Left ventricle myocardium inferior (tissue), 1 donor: ENCODE measurements around the gene KLHL6. TPM values are rescaled to one million over a fixed set of nuclear protein-coding genes. Genes with fewer than 3 reads are reported as not detected.

ENCODE experiments used
- DNase-seq: peaks from one replicate; pipeline ENCODE4 v3.0.0-alpha.2; 2020
- H3K27ac ChIP-seq: fragments of 200-600 bp; replicated peaks from 2 replicates; pipeline ENCODE4 v1.8.0; 2021
- H3K27me3 ChIP-seq: fragments of 200-600 bp; 2 replicates; pipeline ENCODE4 v1.8.0; 2021; ENCODE audit warnings: low read depth
- H3K36me3 ChIP-seq: fragments of 200-600 bp; 2 replicates; pipeline ENCODE4 v1.8.0; 2021
- H3K4me1 ChIP-seq: fragments of 200-600 bp; 2 replicates; pipeline ENCODE4 v1.8.0; 2021
- H3K4me3 ChIP-seq: fragments of 200-600 bp; 2 replicates; pipeline ENCODE4 v1.8.0; 2021; ENCODE audit warnings: mild to moderate bottlenecking, moderate library complexity
- H3K9me3 ChIP-seq: fragments of 200-600 bp; replicated peaks from 2 replicates; pipeline ENCODE4 v1.8.0; 2021
- CTCF ChIP-seq: fragments of 200-600 bp; IDR thresholded peaks from 2 replicates; pipeline ENCODE4 v1.8.0; 2021; ENCODE audit warnings: antibody characterized with exemption, mild to moderate bottlenecking, borderline replicate concordance
- intact Hi-C: fragments of 100-400 bp; cut with micrococcal nuclease; formaldehyde crosslinking; loops from one replicate; pipeline ENCODE4 v1.11.0; 2022
- total RNA-seq: library from RNA; stranded (reverse); fragmentation: NEBNext Ultra II Directional; extraction: Animal tissue kit (Norgen Biotek cat#: 25700); gene quantifications from one replicate; pipeline ENCODE4 v1.2.1, GENCODE V29; 2021
- donor health status: DM: no; HTN: yes; CAD: no; lungs with severe emphysema.

KLHL6 gene
- total RNA-seq, 1 donor from 2014 or later, result 0.69 TPM

- DNase-seq, result no peak
- no peaks in the 10 kb centered on the region for H3K27me3 ChIP-seq
- no peak overlapping the region for H3K27ac ChIP-seq
- H3K36me3 ChIP-seq, result no peaks in the 10 kb centered on the region
- H3K4me1 ChIP-seq, result peaks cover 10% of the 10 kb centered on the region
- no peaks in the 10 kb centered on the region for H3K9me3 ChIP-seq
- no peak for TF ChIP-seq CTCF
- no peak overlapping the region for H3K4me3 ChIP-seq
- intact Hi-C loops, result no loop called here
Observed at GRCh38 chr3:183488343-183488742, 67.2 kb downstream of the KLHL6 start.

- intact Hi-C loops, result no loop called here
- no peak overlapping the region for H3K27ac ChIP-seq
- H3K9me3 ChIP-seq, result no peaks in the 10 kb centered on the region
- peaks cover 14% of the 10 kb centered on the region for H3K4me1 ChIP-seq
- H3K4me3 ChIP-seq, result no peak overlapping the region
- no peaks in the 10 kb centered on the region for H3K27me3 ChIP-seq
- no peak for DNase-seq
- H3K36me3 ChIP-seq, result no peaks in the 10 kb centered on the region
- no peak for TF ChIP-seq CTCF
Observed at GRCh38 chr3:183487896-183488295, 67.6 kb downstream of the KLHL6 start.

GRCh38 chr3:183487016-183487415 lies 68.5 kb downstream of the KLHL6 start:
- H3K27me3 ChIP-seq, result no peaks in the 10 kb centered on the region
- peaks cover 15% of the 10 kb centered on the region for H3K4me1 ChIP-seq
- TF ChIP-seq CTCF, result no peak
- no peak for DNase-seq
- H3K9me3 ChIP-seq, result no peaks in the 10 kb centered on the region
- H3K27ac ChIP-seq, result no peak overlapping the region
- intact Hi-C loops, result no loop called here
- H3K36me3 ChIP-seq, result no peaks in the 10 kb centered on the region
- no peak overlapping the region for H3K4me3 ChIP-seq

- Histone ChIP-seq H3K4me1 (peaks cover 15% of the 10 kb centered on the region), H3K36me3 (no peaks in the 10 kb centered on the region), H3K9me3 (no peaks in the 10 kb centered on the region), H3K27me3 (no peaks in the 10 kb centered on the region), H3K4me3 (no peak overlapping the region), H3K27ac (no peak overlapping the region)
- DNase-seq, result no peak
- TF ChIP-seq CTCF, result no peak
- intact Hi-C loops, result no loop called here
Observed at GRCh38 chr3:183486472-183486871, 69.0 kb downstream of the KLHL6 start.

GRCh38 chr3:183485585-183485984 lies 69.9 kb downstream of the KLHL6 start:
- H3K9me3 ChIP-seq, result no peaks in the 10 kb centered on the region
- H3K36me3 ChIP-seq, result no peaks in the 10 kb centered on the region
- H3K27ac ChIP-seq, result no peak overlapping the region
- intact Hi-C loops, result no loop called here
- DNase-seq, result no peak
- no peaks in the 10 kb centered on the region for H3K27me3 ChIP-seq
- H3K4me1 ChIP-seq, result peaks cover 15% of the 10 kb centered on the region
- H3K4me3 ChIP-seq, result no peak overlapping the region
- no peak for TF ChIP-seq CTCF

- intact Hi-C loops, result no loop called here
- no peaks in the 10 kb centered on the region for H3K36me3 ChIP-seq
- no peaks in the 10 kb centered on the region for H3K9me3 ChIP-seq
- H3K4me1 ChIP-seq, result peaks cover 15% of the 10 kb centered on the region
- no peak overlapping the region for H3K27ac ChIP-seq
- no peak for DNase-seq
- H3K27me3 ChIP-seq, result no peaks in the 10 kb centered on the region
- TF ChIP-seq CTCF, result no peak
- no peak overlapping the region for H3K4me3 ChIP-seq
Observed at GRCh38 chr3:183485093-183485492, 70.4 kb downstream of the KLHL6 start.
